Ascending aorta (tissue), 2 donors: ENCODE data around the gene SPPL2A. TPM values are rescaled to one million over a fixed set of nuclear protein-coding genes. Genes with fewer than 3 reads are reported as not detected.

Source experiments
- DNase-seq, 2 donors: peaks; one replicate each; pipeline ENCODE4 v3.0.0-alpha.2; 2019; ENCODE audit warnings: low spot score in 2 of 2
- H3K27ac ChIP-seq, 2 donors: fragments of 200-600 bp; sonication (generic); one replicate each; pipeline ENCODE4 v1.5.1; 2016 to 2017; ENCODE audit warnings: mild to moderate bottlenecking in 1 of 2
- H3K27me3 ChIP-seq: fragments of 200-600 bp; sonication (generic); one replicate; pipeline ENCODE4 v1.5.1; 2017
- H3K36me3 ChIP-seq, 2 donors: fragments of 200-600 bp; sonication (generic); one replicate each; pipeline ENCODE4 v1.5.1; 2016
- H3K4me1 ChIP-seq, 2 donors: fragments of 200-600 bp; sonication (generic); one replicate each; pipeline ENCODE4 v1.5.1; 2016 to 2017; ENCODE audit warnings: mild to moderate bottlenecking in 1 of 2
- H3K4me3 ChIP-seq, 2 donors: fragments of 200-600 bp; sonication (generic); one replicate each; pipeline ENCODE4 v1.5.1; 2016 to 2017; ENCODE audit warnings: mild to moderate bottlenecking in 1 of 2
- H3K9me3 ChIP-seq, 2 donors: fragments of 200-600 bp; sonication (generic); one replicate each; pipeline ENCODE4 v1.5.1; 2016
- CTCF ChIP-seq, 3 experiments: fragments of 200-600 bp in 2 of 3; fragments of 450-650 bp in 1 of 3; sonication (generic) in 2 of 3; IDR thresholded peaks; one replicate each; pipeline ENCODE4 v1.5.1; 2016 to 2019; ENCODE audit warnings: antibody characterized with exemption in 3 of 3, mild to moderate bottlenecking in 1 of 3, moderate library complexity in 1 of 3
- intact Hi-C: fragments of 100-400 bp; cut with DNase I; formaldehyde crosslinking; loops from one replicate; pipeline ENCODE4 v1.15.1; 2023
- total RNA-seq: library from RNA; depleted of rRNA; stranded (reverse); fragments of >200 nt; gene quantifications from one replicate; pipeline ENCODE4 v1.1.0, GENCODE V29; 2016

Gene SPPL2A
- total RNA-seq, 1 donor from 2014 or later, result 785 TPM

GRCh38 chr15:50810128-50810527 lies 44.6 kb upstream of the SPPL2A start:
- no peak for DNase-seq
- Histone ChIP-seq H3K36me3 (no peaks in the 10 kb centered on the region), H3K4me1 (no peaks in the 10 kb centered on the region), H3K27ac (no peak overlapping the region), H3K9me3 (no peaks in the 10 kb centered on the region), H3K27me3 (no peaks in the 10 kb centered on the region), H3K4me3 (no peak overlapping the region)
- no peak for TF ChIP-seq CTCF (IDR thresholded peaks at IDR 0.05)
- intact Hi-C loops, result no loop called here

- TF ChIP-seq CTCF (IDR thresholded peaks at IDR 0.05), result no peak
- no peak for DNase-seq
- intact Hi-C loops, result no loop called here
Observed at GRCh38 chr15:50808728-50809127, 43.2 kb upstream of the SPPL2A start.

GRCh38 chr15:50803479-50804180 lies 38.1 kb upstream of the SPPL2A start:
- no peak overlapping the region for H3K27ac ChIP-seq
- no peaks in the 10 kb centered on the region for H3K9me3 ChIP-seq
- no peak for TF ChIP-seq CTCF (IDR thresholded peaks at IDR 0.05)
- no peaks in the 10 kb centered on the region for H3K36me3 ChIP-seq
- intact Hi-C loops, result no loop called here
- H3K27me3 ChIP-seq, result no peaks in the 10 kb centered on the region
- no peak overlapping the region for H3K4me3 ChIP-seq
- no peak for DNase-seq
- no peaks in the 10 kb centered on the region for H3K4me1 ChIP-seq

More at GRCh38 chr15:50808728-50809127, 43.2 kb upstream of the SPPL2A start:
- Histone ChIP-seq H3K36me3 (no peaks in the 10 kb centered on the region), H3K27ac (no peak overlapping the region), H3K4me3 (no peak overlapping the region), H3K27me3 (no peaks in the 10 kb centered on the region), H3K4me1 (no peaks in the 10 kb centered on the region), H3K9me3 (no peaks in the 10 kb centered on the region)

- no peak for TF ChIP-seq CTCF (IDR thresholded peaks at IDR 0.05)
- intact Hi-C loops, result no loop called here
Observed at GRCh38 chr15:50800715-50801114, 35.2 kb upstream of the SPPL2A start.

GRCh38 chr15:50798684-50799083 lies 33.2 kb upstream of the SPPL2A start:
- H3K4me1 ChIP-seq, result no peaks in the 10 kb centered on the region
- H3K4me3 ChIP-seq, result no peak overlapping the region
- DNase-seq, result no peak
- intact Hi-C loops, result loop anchor here (10.0 kb wide), 1 partner anchor 46 kb away; no protein-coding TSS in a partner anchor
- no peak overlapping the region for H3K27ac ChIP-seq
- TF ChIP-seq CTCF (IDR thresholded peaks at IDR 0.05), result no peak
- H3K36me3 ChIP-seq, result no peaks in the 10 kb centered on the region
- no peaks in the 10 kb centered on the region for H3K27me3 ChIP-seq
- H3K9me3 ChIP-seq, result no peaks in the 10 kb centered on the region

More at GRCh38 chr15:50800715-50801114, 35.2 kb upstream of the SPPL2A start:
- no peak for DNase-seq
- Histone ChIP-seq H3K27me3 (no peaks in the 10 kb centered on the region), H3K36me3 (no peaks in the 10 kb centered on the region), H3K27ac (no peak overlapping the region), H3K4me1 (no peaks in the 10 kb centered on the region), H3K4me3 (no peak overlapping the region), H3K9me3 (no peaks in the 10 kb centered on the region)
